DMS153 treated with DMSO at 0.1 percent for 48 hours (cell line): ENCODE results near the gene SCGB1C1.
A peak's percentile ranks its signal among the peaks of the same experiment; 100 is the strongest.
"Not testable (repeated sequence)": the region's sequence is repeated elsewhere in the genome, so short reads cannot be mapped to it uniquely, and the experiment has no call there.

Source experiments
- DNase-seq: peaks from one replicate; lab custom pipeline; 2025; ENCODE audit not compliant: unreplicated experiment; lab: John Stamatoyannopoulos, UW

Gene SCGB1C1

DNA sequence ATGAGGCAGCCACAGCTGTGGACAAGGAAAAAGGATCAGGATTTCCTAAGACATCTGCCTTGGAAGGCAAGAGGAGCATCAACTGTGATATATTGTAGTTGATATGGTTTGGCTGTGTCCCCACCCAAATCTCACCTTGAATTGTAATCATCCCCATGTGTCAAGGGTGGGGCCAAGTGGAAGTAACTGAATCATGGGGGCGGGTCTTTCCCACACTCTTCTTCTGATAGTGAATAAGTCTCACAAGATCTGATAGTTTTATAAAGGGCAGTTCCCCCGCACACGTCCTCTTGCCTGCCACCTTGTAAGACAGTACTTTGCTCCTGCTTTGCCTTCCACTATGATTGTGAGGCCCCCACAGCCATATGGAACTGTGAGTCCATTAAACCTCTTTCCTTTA, 24.8 kb downstream of the SCGB1C1 start:
- no peak for DNase-seq

DNA sequence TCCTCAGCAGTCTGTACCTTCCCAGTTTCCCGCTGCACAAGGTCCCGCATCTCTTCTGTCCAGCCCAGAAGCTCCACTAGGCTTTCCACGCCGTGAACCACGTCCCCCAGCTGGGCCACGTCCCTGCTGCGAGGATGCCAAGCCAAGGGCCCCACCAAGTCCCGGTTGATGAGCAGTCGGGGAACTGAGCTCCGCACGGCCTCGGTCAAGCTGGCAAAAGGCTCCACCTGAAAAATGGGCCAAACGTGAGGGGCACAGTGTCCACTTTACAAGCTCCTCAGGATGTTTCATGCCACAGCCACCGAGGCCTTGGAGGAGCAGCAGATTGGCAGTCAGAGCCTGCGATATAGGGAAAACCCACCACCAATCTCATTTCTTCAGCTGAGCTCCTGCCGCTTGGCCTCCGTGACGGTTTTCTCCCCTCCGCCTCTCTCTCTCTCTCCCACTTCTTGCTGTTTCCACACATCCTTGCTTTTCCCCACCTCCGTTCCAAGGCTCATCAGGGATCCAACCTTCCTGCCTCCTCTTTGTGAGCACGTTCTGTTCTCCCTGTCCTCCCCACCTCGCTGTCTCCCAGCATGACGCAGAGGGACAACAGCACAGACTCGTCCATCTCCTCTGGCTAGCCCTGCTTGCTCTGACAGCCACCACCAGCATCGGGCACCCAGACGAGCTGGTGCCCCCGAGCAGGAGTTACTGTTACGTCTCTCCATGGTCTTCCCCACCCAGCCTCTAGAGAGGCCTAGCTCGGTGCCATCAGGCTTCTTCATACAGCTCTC, 26.1 kb downstream of the SCGB1C1 start:
- no peak for DNase-seq

GRCh38 chr11:220641-221215, 27.9 kb downstream of the SCGB1C1 start:
- DNase-seq = not testable (repeated sequence)

DNA sequence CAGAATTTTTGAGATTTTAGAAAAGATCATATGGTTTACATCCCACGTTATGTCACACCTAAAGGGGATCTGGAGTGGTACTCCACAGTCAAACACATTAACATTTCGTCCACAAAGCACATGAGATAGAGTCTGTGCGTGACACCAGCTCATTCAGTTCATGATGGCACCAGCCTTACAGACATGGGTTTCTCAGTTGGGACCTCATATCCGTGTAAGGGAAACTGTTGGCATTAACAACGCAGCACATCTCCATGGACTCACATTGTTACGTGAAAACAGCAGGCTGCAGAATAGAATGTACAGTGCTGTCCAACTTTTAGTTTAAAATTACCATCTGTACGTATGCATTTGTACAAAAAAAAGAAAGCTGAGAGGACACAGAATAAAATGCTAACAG, 28.7 kb downstream of the SCGB1C1 start:
- DNase-seq = no peak

DNA sequence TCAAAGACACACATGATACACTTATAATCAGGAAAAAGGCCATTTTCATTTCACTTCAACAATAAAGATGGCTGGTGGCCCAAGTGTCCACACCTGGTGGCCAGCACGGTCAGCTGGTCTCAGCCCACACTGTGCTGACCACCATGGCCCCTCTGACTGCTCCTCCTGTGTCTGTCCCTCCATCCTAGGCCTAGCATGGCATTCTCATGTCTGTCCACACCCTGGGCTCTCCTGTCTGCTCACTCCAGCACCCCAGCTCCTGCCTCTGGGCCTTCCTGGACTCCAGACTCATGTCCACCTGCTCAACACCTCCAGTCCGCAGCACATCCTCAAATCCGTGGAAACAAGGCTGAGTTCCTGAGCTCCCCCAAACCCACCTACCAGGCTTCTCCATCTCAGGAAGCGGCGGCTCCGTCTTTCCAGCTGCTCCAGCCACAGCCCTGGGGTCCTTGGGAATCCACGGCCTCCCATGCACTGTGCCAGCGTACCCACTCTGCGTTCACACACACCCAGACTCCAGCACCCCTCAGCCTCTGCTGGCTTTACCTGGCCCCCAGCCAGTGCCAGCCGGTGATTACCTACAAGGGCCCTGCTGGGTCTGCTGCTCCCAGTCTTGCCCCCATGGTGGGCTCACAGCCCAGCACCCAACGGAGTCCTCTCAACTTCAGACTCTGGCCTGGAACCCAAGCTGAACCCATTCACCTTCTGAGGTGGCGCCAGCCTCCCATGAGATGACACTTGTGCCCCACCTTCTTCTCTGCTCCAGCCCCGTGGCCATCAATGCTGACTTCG, 29.3 kb downstream of the SCGB1C1 start:
- DNase-seq = no peak

DNA sequence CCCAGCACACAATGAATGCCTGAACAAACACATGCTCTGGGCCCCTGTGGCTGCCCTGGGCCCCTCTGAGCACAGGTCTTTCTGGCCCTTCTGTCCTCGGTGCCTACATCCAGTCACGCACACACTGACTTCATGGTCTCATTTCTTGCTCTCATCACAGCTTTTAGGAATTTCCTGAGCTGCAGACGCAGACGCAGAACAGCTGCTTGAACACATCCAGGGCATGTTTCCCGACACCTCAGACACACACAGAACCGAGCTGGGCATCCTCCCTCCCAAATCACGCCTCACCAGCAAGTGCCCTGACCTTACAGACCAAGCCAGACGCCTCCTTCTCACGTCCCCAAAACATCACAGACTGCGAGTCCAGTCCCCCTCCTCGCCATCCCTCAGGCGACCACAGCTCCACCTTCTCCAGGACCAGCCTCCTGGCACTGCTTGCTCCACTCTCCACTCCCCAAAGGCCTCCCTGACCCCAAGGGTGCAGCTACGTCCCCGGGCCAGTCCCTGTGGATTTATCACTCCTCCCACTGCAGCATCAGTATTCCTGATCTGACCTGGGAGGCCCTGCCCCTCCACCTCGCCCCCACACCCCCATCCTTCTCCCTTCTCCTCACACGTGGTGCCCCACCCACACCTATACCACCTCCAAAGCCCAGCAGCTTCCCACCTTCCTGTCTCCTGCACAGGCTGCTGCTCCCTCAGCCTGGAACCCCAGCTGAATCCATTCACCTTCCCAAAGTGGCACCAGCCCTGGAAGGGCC, 30.3 kb downstream of the SCGB1C1 start:
- DNase-seq = no peak

DNA sequence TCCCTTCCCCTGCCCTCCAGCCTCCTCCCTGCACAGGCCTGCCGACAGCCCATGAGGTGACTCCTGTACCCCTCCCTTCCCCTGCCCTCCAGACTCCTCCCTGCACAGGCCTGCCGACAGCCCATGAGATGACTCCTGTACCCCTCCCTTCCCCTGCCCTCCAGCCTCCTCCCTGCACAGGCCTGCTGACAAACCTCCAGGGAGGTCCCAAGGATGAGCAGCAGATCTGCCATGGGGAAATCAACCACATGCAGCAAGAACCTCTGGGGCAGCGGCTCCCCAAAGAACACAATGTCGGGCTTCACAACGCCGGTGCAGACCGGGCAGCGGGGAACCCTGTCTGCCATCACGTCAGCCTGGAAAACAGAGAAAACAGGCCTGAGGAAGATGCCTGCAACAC, 31.0 kb downstream of the SCGB1C1 start:
- no peak for DNase-seq

DNA sequence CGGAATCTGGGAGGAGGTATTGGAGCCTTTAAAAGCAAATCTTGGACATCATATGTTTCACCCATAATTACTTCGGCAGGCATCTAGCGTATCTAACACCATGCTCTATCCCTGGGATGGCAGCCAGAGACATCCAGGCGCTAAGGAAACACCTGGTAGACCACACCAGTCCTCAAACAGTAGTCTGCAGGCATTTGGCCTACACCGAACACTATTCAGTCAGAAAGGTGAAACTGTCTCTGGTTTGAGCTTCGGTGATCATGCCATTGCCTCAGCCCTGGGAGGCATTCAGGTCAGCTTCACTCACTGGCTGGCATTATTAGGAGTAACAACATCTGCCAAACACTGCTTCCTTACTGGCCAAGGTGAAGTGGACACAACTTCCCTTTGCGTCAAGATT, 31.5 kb downstream of the SCGB1C1 start:
- DNase-seq = no peak

DNA sequence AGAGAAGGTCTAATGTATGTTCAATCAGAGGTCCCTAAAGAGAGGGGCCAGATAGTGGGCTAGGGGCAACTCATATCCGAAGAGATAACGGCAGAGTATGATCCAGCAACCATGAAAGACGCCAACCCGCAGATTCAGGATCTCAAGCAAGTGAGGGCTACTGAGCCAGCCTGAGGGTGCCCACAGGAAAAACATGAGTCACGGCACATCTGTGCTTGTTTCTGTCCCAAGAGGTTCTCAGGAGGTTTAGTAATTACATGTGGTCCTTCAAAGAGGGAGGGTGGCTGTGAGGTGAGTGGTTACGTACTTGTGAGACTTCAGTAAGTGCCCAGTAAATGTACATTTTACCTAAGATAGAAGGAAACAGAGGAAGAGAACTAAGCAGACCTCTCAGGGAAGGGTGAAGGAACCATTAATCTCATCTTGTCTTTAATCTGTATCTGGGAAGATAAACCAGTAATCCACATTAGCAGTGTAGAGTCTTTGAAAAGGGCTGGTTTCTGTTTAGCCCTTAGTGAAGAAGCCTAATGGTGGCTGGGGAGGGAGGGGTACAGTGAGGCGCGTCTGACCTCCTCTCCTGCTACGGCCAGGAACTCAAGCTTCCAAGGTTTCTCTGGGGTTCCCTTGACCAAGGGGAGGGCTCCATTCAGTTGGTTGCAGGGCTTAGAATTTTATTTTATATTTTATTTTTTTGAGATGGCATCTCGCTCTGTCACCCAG, 33.0 kb downstream of the SCGB1C1 start:
- DNase-seq = no peak

DNA sequence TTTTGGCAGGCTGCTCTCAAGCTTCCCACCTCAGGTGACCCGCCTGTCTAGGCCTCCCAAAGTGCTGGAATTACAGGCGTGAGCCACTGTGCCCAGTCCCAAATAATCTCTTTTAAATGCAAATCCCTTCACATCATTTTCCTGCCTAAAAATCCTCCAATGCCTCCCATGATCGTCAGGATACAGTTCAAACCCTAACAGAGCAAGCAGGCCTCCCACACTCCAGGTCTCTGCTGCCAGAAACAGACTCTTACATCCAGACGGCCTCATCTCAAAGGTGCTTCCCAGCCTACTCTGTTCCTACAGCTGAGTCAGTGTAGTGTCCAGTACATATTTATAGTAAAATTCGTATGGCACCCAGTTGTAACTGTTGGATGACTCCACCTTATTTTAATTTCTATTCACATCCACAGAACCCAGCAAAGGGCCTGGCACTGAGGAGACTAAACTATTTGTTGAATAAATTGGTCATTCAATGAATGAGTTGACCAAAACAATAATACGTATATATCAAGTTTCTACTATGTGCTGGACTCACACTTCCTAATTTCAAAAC, 35.0 kb downstream of the SCGB1C1 start:
- no peak for DNase-seq

DNA sequence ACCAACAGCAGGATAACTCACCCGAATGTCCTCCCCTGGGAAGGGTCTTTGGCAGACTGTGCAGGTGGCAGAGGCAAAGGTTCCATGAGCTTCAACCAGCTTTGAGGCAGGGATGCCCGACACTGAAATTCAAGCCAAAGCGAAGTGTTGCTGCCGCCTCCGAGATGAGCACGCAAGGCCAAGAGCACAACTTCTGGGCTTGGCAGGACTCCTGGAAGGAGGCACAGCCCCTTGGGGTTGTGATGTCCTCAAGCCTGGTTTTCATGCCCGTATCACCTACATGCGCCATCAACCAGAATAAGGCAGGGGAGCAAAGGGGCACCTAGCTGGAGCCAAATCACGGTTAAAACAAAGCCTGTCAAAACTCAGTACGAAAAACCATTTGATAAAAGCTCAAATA, 37.6 kb downstream of the SCGB1C1 start:
- DNase-seq = no peak

GRCh38 chr11:232783-233565, 40.1 kb downstream of the SCGB1C1 start:
- DNase-seq = no peak

- DNase-seq = no peak
These were observed 42.3 kb downstream of the SCGB1C1 start for GRCh38 chr11:235180-235579.

GRCh38 chr11:235609-235996, 42.7 kb downstream of the SCGB1C1 start:
- no peak for DNase-seq

DNA sequence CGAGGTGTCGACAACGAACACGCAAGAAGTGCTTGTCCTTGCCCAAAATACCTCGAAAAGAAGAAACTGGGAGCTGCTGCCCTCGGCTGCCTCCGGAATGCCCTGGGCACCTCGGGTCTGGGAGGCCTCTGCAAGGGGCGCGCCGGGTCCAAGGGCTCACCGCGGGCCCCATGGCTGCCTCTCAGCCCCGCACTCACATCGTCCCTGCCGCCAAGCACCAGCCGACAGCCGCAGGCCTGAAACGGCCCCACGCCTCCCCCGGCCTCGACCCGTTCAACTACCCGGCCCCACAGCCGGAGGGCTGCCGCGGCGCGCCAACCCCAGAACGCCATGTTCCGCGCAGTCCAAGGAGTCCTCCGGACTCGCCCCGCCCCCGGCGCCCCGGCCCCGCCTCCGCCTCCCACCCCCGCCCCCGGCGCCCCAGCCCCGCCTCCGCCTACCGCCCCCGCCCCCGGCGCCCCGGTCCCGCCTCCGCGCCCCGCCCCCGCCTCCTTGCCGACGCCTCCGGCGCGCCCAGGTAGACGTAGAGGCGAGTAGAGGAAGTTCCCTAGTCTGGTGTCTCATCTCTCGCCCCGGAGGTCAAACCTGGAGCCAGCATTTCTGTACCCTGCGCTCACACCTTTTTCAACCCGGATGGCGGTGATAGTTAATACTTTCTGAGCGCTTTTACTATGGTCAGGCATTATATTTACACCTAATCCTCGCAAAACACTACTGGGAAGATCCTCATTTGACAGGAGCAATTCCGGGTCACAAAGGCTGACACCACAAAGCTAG, 43.3 kb downstream of the SCGB1C1 start, which contains the start of gene SIRT3:
Gene SIRT3 (minus strand): TSS at position 346 of the 777 bp plus-strand sequence. CDS start 14 bp downstream, at position 332.
- peak; percentile 56 for DNase-seq

DNA sequence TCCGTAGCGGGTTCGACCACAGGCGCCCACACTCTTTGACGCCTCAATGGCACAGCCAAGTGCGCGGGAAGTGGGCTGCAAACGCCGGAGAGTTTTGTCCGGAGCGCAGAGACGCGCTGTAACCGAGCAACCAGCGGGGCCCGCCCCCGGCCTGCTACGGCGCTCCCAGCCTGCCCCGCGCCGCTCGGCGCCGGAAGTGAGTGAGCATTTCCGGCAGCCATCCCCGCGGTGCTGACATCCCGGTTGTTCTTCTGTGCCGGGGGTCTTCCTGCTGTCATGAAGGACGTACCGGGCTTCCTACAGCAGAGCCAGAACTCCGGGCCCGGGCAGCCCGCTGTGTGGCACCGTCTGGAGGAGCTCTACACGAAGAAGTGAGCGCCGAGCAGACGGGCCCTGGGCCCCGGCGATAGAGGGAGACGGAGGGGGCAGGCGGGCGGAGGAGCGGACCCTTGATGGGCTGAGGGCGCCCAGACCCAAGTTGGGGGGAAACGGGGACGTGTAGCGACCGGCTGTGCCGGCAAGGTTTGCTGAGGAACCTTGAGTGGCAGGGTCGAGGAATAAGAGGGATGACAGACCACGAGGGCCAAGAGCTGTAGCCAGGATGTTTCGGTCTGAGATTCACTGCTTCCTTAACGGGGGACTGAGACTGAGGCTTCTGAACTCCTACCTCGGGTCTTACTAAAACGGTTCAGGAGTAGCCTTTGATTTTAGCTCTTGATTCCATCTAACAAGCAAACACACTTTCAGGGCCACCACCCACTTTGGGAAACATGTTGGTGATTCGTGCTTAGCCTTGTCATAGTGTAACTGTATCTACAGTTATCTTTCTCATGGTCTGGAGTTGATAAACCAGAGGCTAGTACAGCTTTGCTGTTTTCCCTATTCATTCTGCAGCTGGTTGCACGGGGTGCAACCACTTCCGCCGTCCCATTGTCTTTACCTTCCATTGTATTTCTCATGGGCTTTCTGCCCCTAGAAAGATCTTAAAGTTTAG, 44.2 kb downstream of the SCGB1C1 start, which contains the start of gene PSMD13:
Gene PSMD13 (plus strand): TSS at position 203 of the 994 bp plus-strand sequence. CDS start 74 bp downstream, at position 277.
- DNase-seq = peak; percentile 25

- not testable (repeated sequence) for DNase-seq
These were observed 45.5 kb downstream of the SCGB1C1 start for GRCh38 chr11:238346-238745.
